Activated CD4-positive, alpha-beta T cell treated with anti-CD3 and anti-CD28 coated beads, Interleukin-2, amount 50 U/mL, for 48 hours (primary cell): Measurements from ENCODE around the gene GAREM1.
"Not testable (repeated sequence)": the region's sequence is repeated elsewhere in the genome, so short reads cannot be mapped to it uniquely, and the experiment has no call there.

Experiments
- DNase-seq, 2 experiments: peaks; one replicate each; pipeline ENCODE4 v3.0.0-alpha.2; 2020

The GAREM1 gene

GRCh38 chr18:32249147-32249929 lies 221.3 kb downstream of the GAREM1 start:
- DNase-seq: no peak

- no peak for DNase-seq
These were observed 225.8 kb downstream of the GAREM1 start for GRCh38 chr18:32244881-32245280.

GRCh38 chr18:32243358-32243757 lies 227.3 kb downstream of the GAREM1 start:
- no peak for DNase-seq

GRCh38 chr18:32242395-32242794 lies 228.3 kb downstream of the GAREM1 start:
- no peak for DNase-seq

GRCh38 chr18:32238635-32239268 lies 231.9 kb downstream of the GAREM1 start:
- no peak for DNase-seq

- no peak for DNase-seq
These were observed 233.6 kb downstream of the GAREM1 start for GRCh38 chr18:32237049-32237448.

GRCh38 chr18:32233348-32233747 lies 237.3 kb downstream of the GAREM1 start:
- not testable (repeated sequence) for DNase-seq

GRCh38 chr18:32219431-32220018 lies 251.2 kb downstream of the GAREM1 start:
- DNase-seq: no peak

- DNase-seq: no peak
These were observed 254.3 kb downstream of the GAREM1 start for GRCh38 chr18:32216390-32216789.

- DNase-seq: no peak
These were observed 257.0 kb downstream of the GAREM1 start for GRCh38 chr18:32213693-32214092.
